ENCODE results near the gene RETSAT.

DNA sequence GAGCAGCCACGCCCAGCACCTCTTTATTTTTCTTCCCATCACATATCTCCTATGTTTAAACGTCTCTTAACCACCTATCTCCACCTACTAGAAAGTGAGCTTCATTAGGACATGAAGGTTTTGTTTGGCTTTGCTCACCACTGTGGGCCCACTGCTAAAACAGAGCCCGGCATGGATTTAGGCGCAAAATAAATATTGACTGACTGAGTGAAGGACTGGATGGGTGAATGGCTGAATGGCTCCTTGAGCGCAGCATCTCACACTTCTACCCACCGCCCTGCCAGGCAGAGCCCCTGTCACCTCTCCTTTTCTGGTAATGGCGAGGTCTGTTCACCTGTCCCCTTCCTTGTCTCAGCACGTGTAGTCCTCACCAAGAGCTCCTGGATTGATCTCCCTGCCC, 45.7 kb upstream of the RETSAT start:
- TF ChIP-seq, protein P1, sequence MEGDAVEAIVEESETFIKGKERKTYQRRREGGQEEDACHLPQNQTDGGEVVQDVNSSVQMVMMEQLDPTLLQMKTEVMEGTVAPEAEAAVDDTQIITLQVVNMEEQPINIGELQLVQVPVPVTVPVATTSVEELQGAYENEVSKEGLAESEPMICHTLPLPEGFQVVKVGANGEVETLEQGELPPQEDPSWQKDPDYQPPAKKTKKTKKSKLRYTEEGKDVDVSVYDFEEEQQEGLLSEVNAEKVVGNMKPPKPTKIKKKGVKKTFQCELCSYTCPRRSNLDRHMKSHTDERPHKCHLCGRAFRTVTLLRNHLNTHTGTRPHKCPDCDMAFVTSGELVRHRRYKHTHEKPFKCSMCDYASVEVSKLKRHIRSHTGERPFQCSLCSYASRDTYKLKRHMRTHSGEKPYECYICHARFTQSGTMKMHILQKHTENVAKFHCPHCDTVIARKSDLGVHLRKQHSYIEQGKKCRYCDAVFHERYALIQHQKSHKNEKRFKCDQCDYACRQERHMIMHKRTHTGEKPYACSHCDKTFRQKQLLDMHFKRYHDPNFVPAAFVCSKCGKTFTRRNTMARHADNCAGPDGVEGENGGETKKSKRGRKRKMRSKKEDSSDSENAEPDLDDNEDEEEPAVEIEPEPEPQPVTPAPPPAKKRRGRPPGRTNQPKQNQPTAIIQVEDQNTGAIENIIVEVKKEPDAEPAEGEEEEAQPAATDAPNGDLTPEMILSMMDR (conservative IDR thresholded peaks at IDR 0.05): no peak
- no peak for TF ChIP-seq EZH2 (IDR thresholded peaks at IDR 0.05; ENCODE audit: low read depth)
